Stimulated activated CD4-positive, alpha-beta T cell treated with anti-CD3 and anti-CD28 coated beads, Interleukin-4, amount 100 ng/mL, for 48 hours (primary cell): ENCODE data around the gene ADGRL3.
"Not testable (repeated sequence)": the region's sequence is repeated elsewhere in the genome, so short reads cannot be mapped to it uniquely, and the experiment has no call there.

Source experiments
- DNase-seq, 2 donors: peaks; one replicate each; pipeline ENCODE4 v3.0.0-alpha.2; 2020; ENCODE audit warnings: low read depth in 2 of 2

The ADGRL3 gene

DNA sequence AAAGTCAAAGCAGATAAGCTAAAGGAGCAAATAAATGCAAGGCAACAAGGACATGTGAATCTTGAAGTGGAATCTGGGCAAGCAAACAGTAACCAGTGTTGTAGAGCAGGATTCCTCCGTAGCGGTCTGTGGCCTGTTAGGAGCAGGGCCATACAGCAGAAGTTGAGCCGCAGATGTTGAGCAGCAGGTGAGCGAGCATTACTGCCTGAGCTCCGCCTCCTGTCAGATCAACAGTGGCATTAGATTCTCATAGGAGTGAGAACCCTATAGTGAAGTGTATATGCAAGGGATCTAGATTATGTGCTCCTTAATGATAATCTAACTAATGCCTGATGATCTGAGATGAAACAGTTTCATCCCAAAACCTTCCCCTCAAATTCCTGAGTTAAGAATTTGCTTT, 550.7 kb downstream of the ADGRL3 start:
- no peak for DNase-seq

DNA sequence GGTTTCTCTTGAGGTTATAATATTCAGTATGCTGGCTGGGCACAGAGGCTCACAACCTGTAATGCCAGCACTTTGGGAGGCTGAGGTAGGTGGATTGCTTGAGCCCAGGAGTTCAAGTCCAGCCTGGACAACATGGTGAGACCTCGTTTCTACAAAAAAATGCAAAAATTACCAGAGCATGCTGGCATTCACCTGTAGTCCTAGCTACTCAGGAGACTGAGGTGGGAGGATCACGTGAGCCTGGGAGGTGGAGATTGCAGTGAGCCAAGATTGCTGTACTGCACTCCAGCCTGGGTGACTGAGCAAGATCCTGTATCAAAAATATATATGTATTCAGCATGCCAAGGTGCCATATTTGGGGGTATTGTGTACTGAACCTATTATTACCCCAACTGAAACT, 552.5 kb downstream of the ADGRL3 start:
- no peak for DNase-seq

DNA sequence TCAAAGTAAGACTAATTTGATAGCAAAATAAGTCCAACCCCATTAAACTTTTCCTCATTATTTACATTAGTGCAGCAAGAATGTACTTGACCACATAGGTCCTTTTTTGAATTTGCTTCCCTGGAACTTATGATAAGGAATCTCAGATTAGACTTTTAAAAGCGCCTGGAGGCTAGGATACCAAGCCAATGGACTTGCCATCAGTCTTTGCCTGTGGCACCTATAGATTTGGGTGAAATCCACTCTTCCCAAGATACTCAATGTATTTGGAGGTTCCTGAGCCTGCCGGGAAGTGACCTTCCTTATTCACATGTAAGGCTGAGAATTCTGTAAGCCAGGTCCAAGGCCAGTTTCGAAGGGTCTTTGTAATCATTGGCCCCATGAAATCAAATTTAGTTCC, 553.6 kb downstream of the ADGRL3 start:
- no peak for DNase-seq

DNA sequence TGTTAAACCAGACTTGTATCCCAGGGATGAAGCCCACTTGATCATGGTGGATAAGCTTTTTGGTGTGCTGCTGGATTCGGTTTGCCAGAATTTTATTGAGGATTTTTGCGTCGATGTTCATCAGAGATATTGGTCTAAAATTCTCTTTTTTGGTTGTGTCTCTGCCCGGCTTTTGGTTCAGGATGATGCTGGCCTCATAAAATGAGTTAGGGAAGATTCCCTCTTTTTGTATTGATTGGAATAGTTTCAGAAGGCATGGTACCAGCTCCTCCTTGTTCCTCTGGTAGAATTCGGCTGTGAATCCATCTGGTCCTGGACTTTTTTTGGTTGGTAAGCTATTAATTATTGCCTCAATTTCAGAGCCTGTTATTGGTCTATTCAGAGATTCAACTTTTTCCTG, 556.8 kb downstream of the ADGRL3 start:
- not testable (repeated sequence) for DNase-seq

DNA sequence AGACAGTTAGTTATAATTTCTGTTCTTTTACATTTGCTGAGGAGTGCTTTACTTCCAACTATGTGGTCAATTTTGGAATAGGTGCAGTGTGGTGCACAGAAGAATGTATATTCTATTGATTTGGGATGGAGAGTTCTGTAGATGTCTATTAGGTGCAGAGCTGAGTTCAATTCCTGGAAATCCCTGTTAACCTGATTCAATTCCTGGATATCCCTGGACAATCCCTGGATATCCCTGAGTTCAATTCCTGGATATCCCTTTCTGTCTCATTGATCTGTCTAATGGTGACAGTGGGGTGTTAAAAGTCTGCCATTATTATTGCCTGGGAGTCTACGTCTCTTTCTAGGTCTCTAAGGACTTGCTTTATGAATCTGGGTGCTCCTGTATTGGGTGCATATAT, 557.9 kb downstream of the ADGRL3 start:
- DNase-seq: not testable (repeated sequence)

DNA sequence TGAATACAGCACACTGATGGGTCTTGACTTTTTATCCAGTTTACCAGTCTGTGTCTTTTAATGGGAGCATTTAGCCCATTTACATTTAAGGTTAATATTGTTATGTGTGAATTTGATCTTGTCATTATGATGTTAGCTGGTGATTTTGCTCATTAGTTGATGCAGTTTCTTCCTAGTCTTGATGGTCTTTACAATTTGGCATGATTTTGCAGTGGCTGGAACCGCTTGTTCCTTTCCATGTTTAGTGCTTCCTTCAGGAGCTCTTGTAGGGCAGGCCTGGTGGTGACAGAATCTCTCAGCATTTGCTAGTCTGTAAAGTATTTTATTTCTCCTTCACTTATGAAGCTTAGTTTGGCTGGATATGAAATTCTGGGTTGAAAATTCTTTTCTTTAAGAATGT, 558.5 kb downstream of the ADGRL3 start:
- DNase-seq: not testable (repeated sequence)

DNA sequence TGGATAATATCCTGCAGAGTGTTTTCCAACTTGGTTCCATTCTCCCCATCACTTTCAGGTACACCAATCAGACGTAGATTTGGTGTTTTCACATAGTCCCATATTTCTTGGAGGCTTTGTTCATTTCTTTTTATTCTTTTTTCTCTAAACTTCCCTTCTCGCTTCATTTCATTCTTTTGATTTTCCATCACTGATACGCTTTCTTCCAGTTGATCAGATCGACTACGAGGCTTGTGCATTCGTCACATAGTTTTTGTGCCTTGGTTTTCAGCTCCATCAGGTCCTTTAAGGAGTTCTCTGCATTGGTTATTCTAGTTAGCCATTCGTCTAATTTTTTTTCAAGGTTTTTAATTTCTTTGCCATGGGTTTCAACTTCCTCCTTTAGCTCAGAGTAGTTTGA, 559.1 kb downstream of the ADGRL3 start:
- not testable (repeated sequence) for DNase-seq

DNA sequence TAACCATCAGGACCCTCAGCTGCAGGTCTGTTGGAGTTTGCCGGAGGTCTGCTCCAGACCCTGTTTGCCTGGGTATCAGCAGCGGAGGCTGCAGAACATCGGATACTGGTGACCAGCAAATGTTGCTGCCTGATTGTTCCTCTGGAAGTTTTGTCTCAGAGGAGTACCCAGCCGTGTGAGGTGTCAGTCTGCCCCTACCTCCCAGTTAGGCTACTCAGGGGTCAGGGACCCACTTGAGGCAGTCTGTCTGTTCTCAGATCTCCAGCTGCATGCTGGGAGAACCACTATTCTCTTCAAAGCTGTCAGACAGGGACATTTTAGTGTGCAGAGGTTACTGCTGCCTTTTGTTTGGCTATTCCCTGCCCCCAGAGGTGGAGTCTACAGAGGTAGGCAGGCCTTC, 559.8 kb downstream of the ADGRL3 start:
- DNase-seq: not testable (repeated sequence)

DNA sequence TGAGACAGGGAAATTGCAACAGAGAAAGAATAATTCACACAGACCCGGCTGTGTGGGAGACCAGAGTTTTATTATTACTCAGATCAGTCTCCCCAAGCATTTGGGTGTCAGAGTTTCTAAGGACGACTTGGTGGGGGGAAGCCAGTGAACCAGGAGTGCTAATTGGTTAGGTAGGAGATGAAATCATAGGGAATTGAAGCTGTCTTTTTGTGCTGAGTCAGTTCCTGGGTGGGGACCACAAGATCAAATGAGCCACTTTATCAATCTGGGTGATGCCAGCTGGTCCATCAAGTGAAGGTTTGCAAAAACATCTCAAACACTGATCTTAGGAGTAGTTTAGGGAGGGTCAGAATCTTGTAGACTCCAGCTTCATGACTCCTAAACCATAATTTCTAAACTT, 560.7 kb downstream of the ADGRL3 start:
- DNase-seq: no peak

DNA sequence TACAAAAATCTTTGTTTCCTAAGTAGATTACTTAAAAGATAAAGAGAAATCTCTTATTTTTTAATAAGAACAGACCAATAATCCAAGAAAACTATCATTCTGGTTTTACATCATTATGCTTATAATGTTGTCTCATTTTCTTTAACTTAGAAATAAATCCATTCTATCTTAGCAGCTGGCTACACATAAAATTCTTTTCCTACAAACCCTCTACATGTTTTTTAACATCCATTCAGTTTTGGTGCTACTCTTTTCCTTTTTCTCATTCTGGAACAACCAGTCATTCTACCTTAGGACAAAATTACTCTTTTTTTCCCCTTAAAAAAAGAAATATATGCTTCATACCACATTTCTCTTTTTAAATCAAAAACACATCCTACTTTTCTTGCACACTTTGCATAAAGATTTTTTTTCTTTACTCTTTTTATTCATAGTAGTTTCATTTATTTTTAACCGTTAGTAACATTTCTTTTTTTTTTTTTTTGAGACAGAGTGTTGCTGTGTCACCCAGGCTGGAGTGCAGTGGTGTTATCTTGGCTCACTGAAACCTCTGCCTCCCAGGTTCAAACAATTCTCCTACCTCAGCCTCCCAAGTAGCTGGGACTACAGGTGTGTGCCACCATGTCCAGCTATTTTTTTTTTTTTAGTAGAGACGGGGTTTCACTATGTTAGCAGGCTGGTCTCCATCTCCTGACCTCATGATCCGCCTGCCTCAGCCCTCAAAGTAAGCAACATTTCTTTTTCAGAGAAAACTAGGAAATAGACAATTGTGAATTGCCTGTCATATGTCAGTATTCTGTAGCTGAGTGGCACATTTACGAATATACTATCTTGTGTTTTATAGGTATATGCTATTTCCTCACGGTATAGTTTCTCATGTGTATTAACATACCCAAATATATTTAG, 562.8 kb downstream of the ADGRL3 start:
- DNase-seq: no peak

DNA sequence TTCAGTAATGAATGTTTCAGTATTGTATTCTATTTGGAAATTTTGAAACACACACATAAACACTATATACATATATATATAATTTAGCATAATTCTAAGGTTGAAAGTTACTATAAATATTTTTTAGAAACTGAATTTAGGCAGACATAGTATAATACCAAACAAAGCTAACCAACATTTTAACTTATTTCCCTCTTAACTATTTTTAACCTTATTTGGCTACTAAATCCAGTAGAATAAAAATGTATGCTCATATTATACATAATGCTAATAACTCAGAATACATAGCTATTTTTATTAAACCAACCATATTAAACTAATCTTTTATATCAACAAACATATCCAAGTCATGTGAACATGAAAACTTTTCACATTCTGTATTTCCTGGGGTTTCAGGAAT, 563.6 kb downstream of the ADGRL3 start:
- DNase-seq: no peak

DNA sequence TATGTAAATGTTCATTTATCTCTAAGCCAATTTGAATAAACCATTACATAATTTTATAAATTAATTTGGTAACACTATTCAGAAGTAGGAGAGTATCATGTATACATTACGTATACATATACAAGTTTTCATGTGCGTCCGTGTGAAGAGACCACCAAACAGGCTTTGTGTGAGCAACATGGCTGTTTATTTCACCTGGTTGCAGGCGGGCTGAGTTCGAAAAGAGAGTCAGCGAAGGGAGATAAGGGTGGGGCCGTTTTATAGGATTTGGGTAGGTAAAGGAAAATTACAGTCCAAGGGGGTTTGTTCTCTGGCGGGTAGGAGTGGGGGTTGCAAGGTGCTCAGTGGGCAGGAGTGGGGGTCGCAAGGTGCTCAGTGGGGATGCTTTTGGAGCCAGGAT, 564.0 kb downstream of the ADGRL3 start:
- not testable (repeated sequence) for DNase-seq

DNA sequence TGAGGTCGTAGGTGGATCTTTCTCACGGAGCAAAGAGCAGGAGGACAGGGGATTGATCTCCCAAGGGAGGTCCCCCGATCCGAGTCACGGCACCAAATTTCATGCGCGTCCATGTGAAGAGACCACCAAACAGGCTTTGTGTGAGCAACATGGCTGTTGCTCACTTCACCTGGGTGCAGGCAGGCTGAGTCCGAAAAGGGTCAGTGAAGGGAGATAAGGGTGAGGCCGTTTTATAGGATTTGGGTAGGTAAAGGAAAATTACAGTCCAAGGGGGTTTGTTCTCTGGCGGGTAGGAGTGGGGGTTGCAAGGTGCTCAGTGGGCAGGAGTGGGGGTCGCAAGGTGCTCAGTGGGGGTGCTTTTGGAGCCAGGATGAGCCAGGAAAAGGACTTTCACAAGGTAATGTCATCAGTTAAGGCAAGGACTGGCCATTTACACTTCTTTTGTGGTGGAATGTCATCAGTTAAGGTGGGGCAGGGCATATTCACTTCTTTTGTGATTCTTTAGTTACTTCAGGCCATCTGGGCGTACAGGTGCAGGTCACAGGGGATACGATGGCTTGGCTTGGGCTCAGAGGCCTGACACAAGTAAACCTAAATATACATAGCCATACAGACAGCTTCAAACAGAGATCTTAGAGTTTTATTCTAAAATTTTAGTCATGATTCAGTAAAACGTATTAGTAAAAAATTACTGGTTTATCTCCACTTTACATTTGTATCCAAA, 569.5 kb downstream of the ADGRL3 start:
- not testable (repeated sequence) for DNase-seq

DNA sequence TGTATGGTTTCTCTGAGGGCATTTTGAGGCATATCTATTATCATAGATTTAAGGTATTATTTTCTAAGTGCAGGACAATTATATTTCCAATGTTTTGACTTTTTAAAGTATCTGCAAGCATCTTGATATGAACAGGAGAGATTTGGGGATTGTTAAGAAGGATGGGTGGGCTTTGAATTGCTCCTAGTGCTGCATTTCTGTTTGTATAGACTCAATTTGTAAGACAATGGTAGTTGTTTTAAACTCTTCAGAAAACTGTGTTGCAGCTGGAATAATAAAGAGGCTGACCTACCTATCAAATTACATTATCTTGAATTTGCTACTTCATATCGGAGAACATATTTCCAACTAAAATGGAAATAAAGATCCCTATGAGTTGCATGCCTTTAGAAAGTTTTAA, 570.3 kb downstream of the ADGRL3 start:
- no peak for DNase-seq

DNA sequence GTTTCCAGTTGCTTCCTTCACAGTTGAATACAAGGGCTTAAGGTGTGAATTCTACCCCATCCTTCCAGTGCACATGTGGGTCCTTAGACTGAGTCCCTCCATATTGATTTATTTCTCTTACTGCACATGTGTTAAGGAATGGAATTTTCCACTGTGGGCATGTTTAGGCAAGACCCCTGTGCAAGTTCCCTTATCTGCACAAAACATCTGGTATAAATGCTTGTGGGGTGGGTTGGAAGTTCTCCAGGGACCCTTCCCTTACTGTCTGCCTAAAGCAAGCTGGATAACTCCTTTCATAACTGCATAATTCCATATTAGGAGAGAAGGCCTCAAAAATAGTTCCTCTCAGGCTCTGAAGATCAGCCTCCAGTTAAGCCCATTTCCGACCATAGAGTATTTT, 570.9 kb downstream of the ADGRL3 start:
- no peak for DNase-seq

DNA sequence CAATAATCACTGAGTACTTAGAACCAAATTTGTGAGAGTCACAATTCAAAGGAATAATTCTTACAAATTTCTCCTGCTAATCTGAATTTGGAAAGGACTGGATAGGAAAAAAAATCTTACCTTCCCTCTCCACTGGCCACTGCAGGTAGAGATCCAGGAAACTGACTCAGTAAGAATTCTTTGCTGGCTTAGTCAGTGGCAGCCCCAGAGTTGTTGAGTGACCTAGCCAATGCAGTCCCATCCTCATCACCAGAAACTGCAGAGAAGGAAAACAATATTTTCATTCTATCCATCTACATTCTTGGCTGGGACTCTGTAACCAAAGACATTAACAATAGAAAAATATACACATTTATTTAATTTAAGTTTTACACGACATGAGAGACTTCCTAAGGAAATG, 572.0 kb downstream of the ADGRL3 start:
- no peak for DNase-seq

DNA sequence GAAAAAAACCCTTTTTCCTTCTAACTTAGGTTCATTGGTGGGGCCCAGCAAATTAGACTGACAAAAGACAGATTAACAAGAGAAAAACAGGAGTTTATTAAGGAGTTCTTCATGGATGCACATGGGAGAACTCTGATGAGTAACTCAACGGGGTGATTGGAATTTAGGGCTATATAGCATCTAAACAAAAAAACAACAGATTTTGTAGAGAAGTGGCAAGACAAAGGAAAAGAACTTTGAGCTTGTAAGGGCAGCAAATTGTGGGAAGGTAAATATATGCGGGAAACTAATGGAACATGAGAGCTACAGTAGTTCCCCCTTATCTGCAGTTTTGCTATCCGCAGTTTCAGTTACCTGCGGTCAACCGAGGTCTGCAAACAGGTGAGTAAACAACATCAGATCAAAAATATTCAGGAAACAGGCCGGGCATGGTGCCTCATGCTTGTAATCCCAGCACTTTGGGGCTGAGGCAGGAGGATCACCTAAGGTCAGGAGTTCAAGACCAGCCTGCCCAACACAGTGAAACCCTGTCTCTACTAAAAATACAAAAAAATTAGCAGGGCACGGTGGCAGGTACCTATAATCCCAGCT, 573.6 kb downstream of the ADGRL3 start:
- no peak for DNase-seq

DNA sequence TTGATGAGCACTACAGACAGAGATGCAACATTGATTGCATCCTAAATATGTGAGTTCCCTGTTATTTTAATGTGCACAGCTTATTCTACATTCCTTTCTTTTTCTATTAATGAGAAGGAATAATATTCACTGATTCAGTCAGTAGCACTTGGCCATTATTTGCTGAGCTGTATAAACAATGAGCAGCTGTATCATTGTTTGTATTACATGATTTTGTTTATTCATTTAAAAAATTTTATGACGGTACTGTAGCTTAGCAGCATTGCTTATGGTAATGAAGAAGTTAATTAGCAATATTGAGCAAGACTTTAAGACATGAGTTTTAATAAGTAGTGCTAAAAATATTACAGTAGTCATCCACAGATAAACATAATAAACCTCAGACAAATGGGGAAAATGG, 582.0 kb downstream of the ADGRL3 start:
- DNase-seq: no peak

DNA sequence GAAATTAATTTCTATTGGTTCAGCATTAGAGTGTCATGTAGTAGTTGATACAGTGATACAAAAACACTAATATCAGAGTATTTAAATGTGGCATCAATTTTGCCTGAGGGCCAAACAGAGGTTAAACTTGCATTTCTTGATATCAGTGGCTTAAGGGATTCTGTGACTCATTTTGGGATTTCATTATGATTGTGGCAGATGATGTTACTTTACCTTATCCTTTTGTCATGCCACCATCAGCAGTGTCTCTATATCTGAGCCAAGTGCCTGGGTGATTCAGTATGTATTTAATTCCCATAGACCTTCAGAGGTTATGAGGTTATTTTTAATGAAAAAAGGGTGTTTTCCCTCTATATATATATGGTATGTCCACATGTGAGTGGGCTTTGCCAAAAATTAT, 582.9 kb downstream of the ADGRL3 start:
- DNase-seq: no peak

DNA sequence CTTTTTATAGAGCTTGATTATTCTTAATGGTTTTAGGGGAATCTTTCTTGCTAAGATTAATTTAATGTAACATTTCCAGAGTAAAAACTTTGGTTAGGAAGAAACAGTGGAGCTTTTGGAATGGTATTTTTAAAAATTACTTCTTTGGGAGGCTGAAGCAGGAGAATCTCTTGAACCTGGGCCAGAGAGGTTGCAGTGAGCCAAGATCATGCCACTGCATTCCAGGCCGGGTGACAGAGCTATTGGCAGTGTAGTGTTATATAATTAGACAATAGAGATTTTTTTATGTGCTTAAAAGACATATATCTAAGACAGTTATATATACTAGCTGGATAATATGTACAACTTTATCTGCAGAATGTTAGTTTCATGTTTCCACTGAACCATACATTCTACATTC, 585.6 kb downstream of the ADGRL3 start:
- DNase-seq: no peak

DNA sequence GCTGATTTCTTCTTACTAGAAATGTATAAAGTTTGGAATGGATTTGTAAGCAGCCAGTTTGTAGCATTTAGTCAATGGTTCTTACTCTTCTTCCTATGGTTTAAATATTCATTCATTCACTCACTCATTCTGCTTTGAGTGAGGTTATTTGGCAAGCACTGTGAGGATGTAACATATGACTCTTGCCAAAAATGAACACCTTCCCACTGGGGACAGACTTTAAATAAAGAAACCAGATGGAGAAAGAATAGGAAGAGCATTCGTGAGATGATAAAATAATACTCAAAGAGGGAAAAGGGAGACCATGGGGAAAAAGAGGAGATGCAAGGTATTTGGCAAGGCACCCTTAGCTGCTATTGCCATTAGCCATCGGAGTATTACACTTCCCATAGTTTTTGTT, 586.1 kb downstream of the ADGRL3 start:
- no peak for DNase-seq

DNA sequence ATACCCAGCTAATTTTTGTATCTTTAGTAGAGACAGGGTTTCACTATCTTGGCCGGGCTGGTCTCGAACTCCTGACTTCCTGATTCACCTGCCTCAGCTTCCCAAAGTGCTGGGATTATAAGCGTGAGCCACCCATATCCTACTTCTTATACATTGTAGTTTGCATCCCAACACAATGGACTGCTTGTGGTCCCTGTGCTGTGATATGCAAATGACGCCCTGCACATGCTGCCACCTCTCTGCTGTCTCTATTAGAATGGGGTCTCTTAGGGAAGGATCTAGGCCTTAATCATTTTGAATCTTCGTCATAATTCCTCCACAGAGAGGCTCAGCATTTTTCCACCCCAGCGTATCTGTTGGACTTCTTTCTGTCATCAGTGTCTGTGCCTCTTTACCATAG, 595.9 kb downstream of the ADGRL3 start:
- DNase-seq: no peak

DNA sequence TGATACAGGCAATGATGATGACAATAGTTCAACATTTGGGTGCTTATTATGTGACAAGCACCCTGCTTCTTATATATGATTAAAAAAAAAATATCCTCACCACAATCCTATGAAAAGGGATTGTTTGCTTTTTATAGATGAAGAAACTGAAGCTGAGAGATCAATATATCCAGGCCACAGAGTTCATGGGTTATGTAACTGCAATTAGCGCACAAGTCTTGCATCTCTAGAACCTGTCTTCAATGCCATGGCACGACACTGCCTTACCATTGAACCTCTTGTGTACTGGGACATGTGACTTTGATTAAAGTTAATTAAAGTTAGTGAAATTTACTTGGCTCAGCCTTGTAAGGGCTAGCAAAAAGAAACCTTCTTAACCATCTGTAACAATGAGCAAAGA, 599.7 kb downstream of the ADGRL3 start:
- DNase-seq: no peak
